ENCODE data around the gene PRDM4. TPM values are rescaled to one million over a fixed set of nuclear protein-coding genes. Genes with fewer than 3 reads are reported as not detected.
A peak's percentile ranks its signal among the peaks of the same experiment; 100 is the strongest.

The PRDM4 gene
- 10 to 100 TPM; 26.2 to 26.5 TPM for total RNA-seq

GRCh38 chr12:107760809-107761501 is at the start of gene PRDM4:
Gene PRDM4 (minus strand): TSS chr12:107761137. CDS start chr12:107760515, 622 bp downstream.
- Mint-ChIP-seq H3K27ac (peak within 1 kb of the TSS; percentile 93), H3K36me3 (ENCODE audit: low read depth) (peaks cover 12% of the 10 kb centered on the region), H3K4me3 (peak within 1 kb of the TSS; percentile 88), H3K4me1 (peaks cover 33% of the 10 kb centered on the region), H3K9me3 (peaks cover 2% of the 10 kb centered on the region), H3K27me3 (no peaks in the 10 kb centered on the region)
- POLR2A ChIA-PET = no interaction called here
- DNase-seq = peak; percentile 91
- CTCF ChIA-PET = no interaction called here

- ChIA-PET CTCF (no interaction called here), POLR2A (no interaction called here)
- no peak overlapping the region for H3K4me3 Mint-ChIP-seq
- H3K4me1 Mint-ChIP-seq = no peaks in the 10 kb centered on the region
- peaks cover 6% of the 10 kb centered on the region for H3K27me3 Mint-ChIP-seq
- peak overlapping the region; percentile 36 for H3K27ac Mint-ChIP-seq
- DNase-seq = no peak
- no peaks in the 10 kb centered on the region for H3K36me3 Mint-ChIP-seq (ENCODE audit: low read depth)
- no peaks in the 10 kb centered on the region for H3K9me3 Mint-ChIP-seq
Observed at GRCh38 chr12:107807471-107808150, 46.7 kb upstream of the PRDM4 start.

GRCh38 chr12:107805488-107806180 is 44.7 kb upstream of the PRDM4 start:
- H3K9me3 Mint-ChIP-seq = no peaks in the 10 kb centered on the region
- peaks cover 19% of the 10 kb centered on the region for H3K27me3 Mint-ChIP-seq

GRCh38 chr12:107803092-107803491 is 42.2 kb upstream of the PRDM4 start:
- Mint-ChIP-seq H3K36me3 (ENCODE audit: low read depth) (no peaks in the 10 kb centered on the region), H3K4me1 (no peaks in the 10 kb centered on the region), H3K27ac (no peak overlapping the region), H3K27me3 (peaks cover 20% of the 10 kb centered on the region), H3K9me3 (no peaks in the 10 kb centered on the region), H3K4me3 (no peak overlapping the region)
- DNase-seq = no peak
- ChIA-PET CTCF (interaction anchor here (0.7 kb wide), 1 partner anchor 24 kb away, joined by 4 read pairs; no protein-coding TSS in a partner anchor), POLR2A (no interaction called here)

More at GRCh38 chr12:107805488-107806180, 44.7 kb upstream of the PRDM4 start:
- Mint-ChIP-seq H3K27ac (no peak overlapping the region), H3K4me3 (no peak overlapping the region), H3K4me1 (no peaks in the 10 kb centered on the region), H3K36me3 (ENCODE audit: low read depth) (no peaks in the 10 kb centered on the region)
- no peak for DNase-seq
- CTCF ChIA-PET = no interaction called here
- POLR2A ChIA-PET = no interaction called here

- POLR2A ChIA-PET = no interaction called here
- Mint-ChIP-seq H3K4me3 (no peak overlapping the region), H3K36me3 (ENCODE audit: low read depth) (no peaks in the 10 kb centered on the region), H3K27me3 (peaks cover 26% of the 10 kb centered on the region), H3K9me3 (no peaks in the 10 kb centered on the region), H3K27ac (no peak overlapping the region), H3K4me1 (no peaks in the 10 kb centered on the region)
- DNase-seq = no peak
- CTCF ChIA-PET = interaction anchor here (1.8 kb wide), 1 partner anchor 11 kb away, joined by 6 read pairs; no protein-coding TSS in a partner anchor
Observed at GRCh38 chr12:107801150-107801549, 40.2 kb upstream of the PRDM4 start.

GRCh38 chr12:107798580-107798979 is 37.6 kb upstream of the PRDM4 start:
- H3K9me3 Mint-ChIP-seq = no peaks in the 10 kb centered on the region
- no peak for DNase-seq
- no peak overlapping the region for H3K27ac Mint-ChIP-seq
- H3K4me1 Mint-ChIP-seq = no peaks in the 10 kb centered on the region
- H3K4me3 Mint-ChIP-seq = no peak overlapping the region
- peaks cover 41% of the 10 kb centered on the region for H3K27me3 Mint-ChIP-seq
- POLR2A ChIA-PET = no interaction called here
- CTCF ChIA-PET = no interaction called here
- no peaks in the 10 kb centered on the region for H3K36me3 Mint-ChIP-seq (ENCODE audit: low read depth)

- Mint-ChIP-seq H3K9me3 (peaks cover 9% of the 10 kb centered on the region), H3K4me3 (no peak overlapping the region), H3K36me3 (ENCODE audit: low read depth) (peaks cover 1% of the 10 kb centered on the region), H3K27ac (no peak overlapping the region), H3K4me1 (no peaks in the 10 kb centered on the region), H3K27me3 (peaks cover 30% of the 10 kb centered on the region)
- ChIA-PET CTCF (interaction anchor here (0.6 kb wide), 1 partner anchor 125 kb away, joined by 3 read pairs; no protein-coding TSS in a partner anchor), POLR2A (no interaction called here)
- DNase-seq = no peak
Observed at GRCh38 chr12:107794451-107794850, 33.5 kb upstream of the PRDM4 start.

GRCh38 chr12:107791465-107792089 is 30.6 kb upstream of the PRDM4 start:
- CTCF ChIA-PET = no interaction called here
- Mint-ChIP-seq H3K4me3 (no peak overlapping the region), H3K27ac (no peak overlapping the region), H3K4me1 (no peaks in the 10 kb centered on the region), H3K9me3 (peaks cover 9% of the 10 kb centered on the region), H3K36me3 (ENCODE audit: low read depth) (peaks cover 1% of the 10 kb centered on the region), H3K27me3 (peaks cover 23% of the 10 kb centered on the region)
- no peak for DNase-seq
- POLR2A ChIA-PET = no interaction called here

GRCh38 chr12:107788690-107789458 is 27.9 kb upstream of the PRDM4 start:
- POLR2A ChIA-PET = no interaction called here
- peaks cover 9% of the 10 kb centered on the region for H3K9me3 Mint-ChIP-seq
- peaks cover 1% of the 10 kb centered on the region for H3K36me3 Mint-ChIP-seq (ENCODE audit: low read depth)
- peaks cover 6% of the 10 kb centered on the region for H3K27me3 Mint-ChIP-seq
- DNase-seq = no peak
- CTCF ChIA-PET = no interaction called here
- H3K27ac Mint-ChIP-seq = no peak overlapping the region
- no peak overlapping the region for H3K4me3 Mint-ChIP-seq
- H3K4me1 Mint-ChIP-seq = peaks cover 3% of the 10 kb centered on the region

GRCh38 chr12:107788281-107788680 is 27.3 kb upstream of the PRDM4 start:
- Mint-ChIP-seq H3K27ac (no peak overlapping the region), H3K4me3 (no peak overlapping the region), H3K9me3 (peaks cover 9% of the 10 kb centered on the region), H3K27me3 (peaks cover 5% of the 10 kb centered on the region), H3K36me3 (ENCODE audit: low read depth) (peaks cover 1% of the 10 kb centered on the region), H3K4me1 (peaks cover 8% of the 10 kb centered on the region)
- POLR2A ChIA-PET = no interaction called here
- CTCF ChIA-PET = no interaction called here
- no peak for DNase-seq

- no peak for DNase-seq
- POLR2A ChIA-PET = no interaction called here
- CTCF ChIA-PET = interaction anchor here (0.6 kb wide), 2 partner anchors 47 to 396 kb away, joined by 3 to 4 read pairs; no protein-coding TSS in a partner anchor
- H3K27ac Mint-ChIP-seq = no peak overlapping the region
- peaks cover 10% of the 10 kb centered on the region for H3K4me1 Mint-ChIP-seq
- H3K36me3 Mint-ChIP-seq (ENCODE audit: low read depth) = no peaks in the 10 kb centered on the region
- H3K9me3 Mint-ChIP-seq = no peaks in the 10 kb centered on the region
- no peak overlapping the region for H3K4me3 Mint-ChIP-seq
- H3K27me3 Mint-ChIP-seq = peaks cover 21% of the 10 kb centered on the region
Observed at GRCh38 chr12:107783406-107784376, 22.8 kb upstream of the PRDM4 start.

Measured in activated CD4-positive, alpha-beta T cell treated with anti-CD3 and anti-CD28 coated beads, Interleukin-2, amount 10 ng/mL, durations not matched to agents 7 days and 5 days (primary cell).